GM21529 (cell line): ENCODE results near the gene ERC2.

Source experiments
- ATAC-seq: cut with Tn5 transposase; IDR thresholded peaks from one replicate; pipeline ENCODE4 v1.9.1; 2021; ENCODE audit not compliant: unreplicated experiment

The ERC2 gene

GRCh38 chr3:56192001-56192400 is 276.3 kb downstream of the ERC2 start:
- ATAC-seq, result no peak

DNA sequence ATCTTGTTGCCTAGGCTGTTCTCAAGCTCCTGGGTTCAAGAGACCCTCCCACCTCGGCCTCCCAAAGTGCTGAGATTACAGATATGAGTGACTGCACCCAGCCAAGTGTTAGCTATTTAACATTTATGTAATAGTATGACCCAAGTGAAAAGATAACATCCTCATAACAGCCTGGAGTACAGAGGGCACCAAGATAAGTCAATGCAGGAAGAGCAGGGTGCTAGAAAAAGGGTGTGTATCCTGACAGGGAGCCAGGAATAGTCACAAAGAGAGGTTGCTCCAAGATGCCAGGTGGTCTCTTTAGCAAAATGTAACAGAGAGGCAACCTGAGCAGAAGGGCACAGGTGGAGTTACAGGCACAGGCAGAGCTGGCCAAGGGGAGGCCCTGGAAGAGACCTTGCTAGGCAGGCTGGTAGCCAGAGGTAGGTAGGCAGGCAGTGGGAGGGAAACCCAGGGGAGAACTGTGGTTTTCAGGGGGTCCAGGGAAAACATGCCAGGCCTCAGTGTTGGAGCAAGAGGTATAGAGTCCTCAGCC is 277.4 kb downstream of the ERC2 start:
- no peak for ATAC-seq

DNA sequence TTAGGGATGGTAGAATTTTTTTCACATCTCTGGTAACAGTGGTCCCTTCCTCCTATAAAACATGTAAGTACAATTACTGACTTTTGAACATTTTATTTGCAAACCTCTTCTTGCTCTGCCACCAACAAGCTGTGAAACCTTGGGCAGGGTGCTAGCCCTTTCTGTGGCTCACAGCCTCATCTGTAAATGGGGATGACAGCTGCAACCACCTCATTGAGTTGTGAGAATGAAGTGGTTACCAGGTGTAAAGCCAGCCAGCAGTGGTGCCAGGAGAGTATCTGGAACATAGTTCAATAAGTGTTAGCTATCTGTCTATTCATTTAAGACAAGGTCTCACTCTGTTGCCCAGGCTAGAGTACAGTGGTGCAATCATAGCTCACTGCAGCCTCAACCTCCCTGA is 278.1 kb downstream of the ERC2 start:
- ATAC-seq, result no peak

DNA sequence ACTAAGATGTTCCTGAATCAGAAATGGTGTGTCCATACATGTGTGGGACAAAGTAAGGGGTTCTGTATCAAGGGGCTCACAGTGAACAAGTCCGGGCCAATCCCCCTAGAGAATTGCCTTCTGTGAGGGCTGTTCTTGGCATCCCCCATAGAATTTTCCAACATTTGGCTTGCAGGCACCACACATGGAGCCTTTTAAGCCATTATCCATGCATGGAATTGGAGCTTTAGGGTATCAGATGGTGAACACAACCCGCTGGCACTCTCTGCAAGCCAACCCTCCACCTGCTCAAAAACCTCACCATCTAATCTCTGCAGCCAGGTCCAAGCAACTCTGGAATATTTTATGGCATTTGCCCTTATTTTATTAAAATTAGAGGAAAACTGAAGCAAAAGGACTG is 278.7 kb downstream of the ERC2 start:
- no peak for ATAC-seq

GRCh38 chr3:56188201-56188600 is 280.1 kb downstream of the ERC2 start:
- ATAC-seq, result no peak

DNA sequence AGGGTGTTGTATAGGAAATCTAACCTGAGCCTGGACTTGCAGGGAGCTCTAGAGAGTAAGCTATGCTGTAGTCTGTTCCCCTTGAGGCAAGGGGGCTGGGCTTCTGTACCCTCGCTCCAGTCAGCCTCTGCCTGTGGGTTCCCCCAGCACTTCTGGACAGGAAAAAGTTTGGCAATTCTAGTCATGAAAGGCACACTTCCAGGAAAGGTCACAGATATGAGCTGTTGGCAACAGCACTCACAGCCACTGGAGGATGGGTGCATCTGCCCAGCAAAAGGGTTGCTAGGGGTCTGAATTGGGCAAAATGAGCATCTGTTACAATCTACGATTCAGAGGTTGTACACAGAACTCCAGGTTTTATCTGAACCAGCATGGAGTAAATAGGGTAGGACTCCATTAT is 281.2 kb downstream of the ERC2 start:
- no peak for ATAC-seq

DNA sequence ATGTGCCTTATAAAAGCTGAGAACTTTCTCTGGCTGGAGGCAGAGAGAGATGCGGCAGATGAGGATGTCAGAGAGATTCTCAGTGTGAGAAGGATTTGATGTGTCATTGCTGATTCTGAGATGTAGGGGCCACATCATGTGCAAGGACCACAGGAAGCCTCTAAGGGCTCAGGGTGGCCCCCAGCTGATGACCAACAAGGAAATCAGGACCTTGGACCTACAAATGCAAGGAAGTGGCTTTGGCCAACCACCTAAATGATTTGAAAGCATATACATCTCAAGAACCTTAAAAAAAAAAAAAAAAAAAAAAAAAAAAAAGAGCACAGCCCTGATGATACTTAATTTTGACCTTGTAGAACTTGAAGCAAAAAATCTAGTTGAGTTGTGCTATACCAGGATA is 282.4 kb downstream of the ERC2 start:
- no peak for ATAC-seq

- no peak for ATAC-seq
Observed at GRCh38 chr3:56183529-56183928, 284.7 kb downstream of the ERC2 start.

DNA sequence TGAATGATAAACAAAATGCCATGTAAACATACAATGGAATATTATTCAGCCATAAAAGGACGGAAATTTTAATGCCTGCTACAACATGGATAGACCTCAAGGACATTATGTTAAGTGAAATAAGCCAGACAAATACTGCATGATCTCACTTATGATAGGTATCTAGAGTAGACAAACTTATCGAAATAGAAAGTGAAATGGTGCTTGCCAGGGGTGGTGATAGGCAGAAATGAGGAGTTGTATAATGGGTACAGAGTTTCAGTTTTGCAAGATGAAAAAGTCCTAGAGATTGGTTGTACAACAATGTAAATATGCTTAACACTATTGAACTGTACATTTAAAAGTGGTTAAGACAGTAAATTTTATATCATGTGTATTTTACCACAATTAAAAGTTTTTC is 287.8 kb downstream of the ERC2 start:
- no peak for ATAC-seq

DNA sequence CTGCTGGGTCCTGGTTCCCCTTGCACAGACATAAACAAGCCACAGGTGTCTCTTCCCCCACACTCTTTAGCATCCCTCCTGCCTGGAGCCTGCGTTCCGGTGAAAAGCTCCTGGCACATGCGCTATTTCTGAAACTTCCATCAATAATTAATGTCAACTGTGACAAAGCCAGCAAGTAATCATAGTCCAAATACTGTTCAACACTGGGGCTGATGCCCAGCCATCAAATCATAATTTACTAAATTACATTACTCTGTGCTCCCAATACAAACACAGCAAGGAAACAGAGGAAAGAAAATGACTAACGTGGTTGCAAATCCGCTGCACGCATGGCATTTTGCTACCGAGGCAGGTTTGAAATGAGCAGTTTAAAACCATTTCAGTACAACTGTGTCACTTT is 294.7 kb downstream of the ERC2 start:
- ATAC-seq, result no peak

DNA sequence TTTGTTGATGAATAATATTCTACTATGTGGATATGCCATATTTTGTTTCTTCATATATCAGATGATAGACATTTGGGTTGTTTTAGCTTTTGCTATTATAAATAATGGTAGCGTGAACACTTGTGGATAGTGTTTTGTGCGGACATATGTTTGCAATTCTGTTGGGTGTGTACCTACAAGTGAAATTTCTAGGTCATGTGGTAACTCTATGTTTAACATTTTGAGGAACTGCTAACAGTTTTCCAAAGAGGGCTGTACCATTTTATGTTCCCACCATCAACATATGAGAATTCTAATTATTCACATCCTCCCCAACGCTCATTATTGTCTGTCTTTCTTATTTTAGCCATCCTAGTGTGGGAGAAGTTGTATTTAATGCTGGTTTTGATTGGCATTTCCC is 303.8 kb downstream of the ERC2 start:
- ATAC-seq, result no peak

DNA sequence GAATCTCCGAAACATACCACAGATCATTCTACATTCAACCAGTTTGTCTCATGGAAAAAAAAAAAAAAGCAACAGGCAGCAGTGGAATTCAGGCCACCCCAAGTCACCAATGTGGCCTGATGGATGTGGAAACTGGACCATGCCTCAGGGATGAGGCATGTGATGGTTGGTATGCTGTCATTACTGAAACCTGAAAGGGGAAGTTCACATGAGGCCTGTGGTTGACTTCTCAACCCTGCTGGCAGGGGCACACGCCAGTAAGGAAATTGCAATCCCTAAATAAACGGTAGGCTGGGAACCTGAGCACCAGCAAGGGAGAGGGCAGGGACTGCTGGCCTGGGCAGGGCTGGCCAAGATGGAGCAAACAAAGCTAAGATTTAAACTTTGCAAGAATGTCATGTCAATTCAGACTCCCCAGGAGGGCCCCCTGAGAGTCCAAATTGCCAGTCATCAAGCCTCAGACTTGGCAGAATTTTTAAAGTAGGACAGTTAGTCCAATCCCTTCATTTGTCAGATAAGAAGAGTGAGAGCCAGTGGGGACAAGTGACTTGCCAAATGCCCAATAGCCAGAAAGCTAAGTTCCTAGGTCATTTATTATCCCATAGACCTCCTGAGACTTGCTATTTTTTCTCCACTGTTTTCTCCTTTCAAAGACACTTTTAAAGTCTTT is 310.4 kb downstream of the ERC2 start:
- ATAC-seq, result peak; percentile 80

GRCh38 chr3:56154297-56154696 is 314.0 kb downstream of the ERC2 start:
- ATAC-seq, result no peak

GRCh38 chr3:56147354-56147753 is 320.9 kb downstream of the ERC2 start:
- ATAC-seq, result no peak

GRCh38 chr3:56145410-56145809 is 322.9 kb downstream of the ERC2 start:
- ATAC-seq, result no peak

- ATAC-seq, result no peak
Observed at GRCh38 chr3:56144805-56145204, 323.5 kb downstream of the ERC2 start.

DNA sequence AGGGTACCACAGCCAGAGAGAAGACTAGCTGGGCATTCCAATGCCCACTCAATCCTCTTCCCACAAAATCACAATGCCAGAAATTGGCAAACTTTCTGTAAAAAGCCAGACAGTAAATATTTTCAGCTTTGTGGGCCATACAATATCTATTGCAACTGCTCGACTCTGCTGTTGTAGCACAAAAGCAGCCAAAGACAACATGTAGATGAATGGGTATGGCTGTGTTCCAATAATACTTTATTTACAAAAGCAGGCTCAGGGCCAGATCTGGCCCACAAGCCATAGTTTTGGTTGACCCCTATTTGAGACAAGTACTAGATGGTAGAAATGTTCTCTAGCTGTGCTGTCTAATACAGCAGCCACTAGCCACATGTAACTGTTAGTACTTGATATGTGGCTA is 330.9 kb downstream of the ERC2 start:
- ATAC-seq, result no peak

- no peak for ATAC-seq
Observed at GRCh38 chr3:56136514-56136913, 331.8 kb downstream of the ERC2 start.

DNA sequence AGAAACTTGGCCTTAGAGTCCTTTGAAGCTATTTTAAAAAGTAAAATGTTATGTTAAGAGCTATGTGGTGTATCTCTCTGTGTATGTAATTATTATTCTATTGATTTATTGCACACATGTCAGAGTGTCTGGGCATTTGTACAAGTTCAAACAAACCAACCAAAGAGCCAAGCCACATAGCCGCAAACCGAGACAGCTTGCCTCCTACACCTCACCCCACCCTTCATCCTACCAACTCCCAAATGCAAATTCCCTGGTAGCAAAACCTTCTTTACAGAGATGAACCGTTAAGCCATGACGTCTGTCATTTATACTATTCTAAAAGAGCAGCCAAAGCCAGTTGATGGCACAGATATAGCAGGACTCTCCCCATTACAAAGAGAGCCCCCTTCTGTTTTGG is 332.3 kb downstream of the ERC2 start:
- no peak for ATAC-seq

DNA sequence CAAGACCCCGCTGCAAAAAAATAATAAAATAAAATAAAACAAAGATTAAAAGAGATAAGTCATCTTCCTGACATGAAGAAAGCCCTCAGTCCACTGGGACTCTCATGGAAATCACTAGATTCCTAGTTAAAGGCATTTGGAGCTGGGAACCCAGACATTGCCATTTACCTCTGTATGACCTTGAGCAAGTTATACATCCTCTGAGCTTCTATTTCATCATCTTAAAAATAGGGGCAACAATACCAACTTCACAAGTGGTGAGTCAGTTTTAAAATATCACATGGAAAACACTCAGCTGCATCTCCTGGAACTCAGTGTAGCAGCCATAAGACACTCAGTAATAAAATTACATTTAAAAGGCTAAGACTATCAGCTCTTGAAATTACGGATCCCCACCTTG is 334.8 kb downstream of the ERC2 start:
- no peak for ATAC-seq

GRCh38 chr3:56132762-56133161 is 335.5 kb downstream of the ERC2 start:
- ATAC-seq, result no peak

GRCh38 chr3:56131974-56132590 is 336.2 kb downstream of the ERC2 start:
- no peak for ATAC-seq

- no peak for ATAC-seq
Observed at GRCh38 chr3:56130036-56130435, 338.2 kb downstream of the ERC2 start.
